NCI-H345 (cell line): Measurements from ENCODE around the gene PTCRA.

ENCODE experiments used
- DNase-seq: peaks from one replicate; lab custom pipeline; 2025; lab: John Stamatoyannopoulos, UW

PTCRA gene

GRCh38 chr6:42904467-42904866, 11.4 kb upstream of the PTCRA start:
- DNase-seq = no peak

GRCh38 chr6:42907336-42907735, 8.5 kb upstream of the PTCRA start:
- DNase-seq = no peak

- no peak for DNase-seq
Measured at GRCh38 chr6:42909835-42910234, 6.0 kb upstream of the PTCRA start.

GRCh38 chr6:42911171-42912021, 4.5 kb upstream of the PTCRA start:
- DNase-seq = no peak

- DNase-seq = no peak
Measured at GRCh38 chr6:42914546-42914945, 1.3 kb upstream of the PTCRA start.

GRCh38 chr6:42916288-42916687, 435 bp downstream of the PTCRA start:
- DNase-seq = no peak

GRCh38 chr6:42921801-42922200, 5.9 kb downstream of the PTCRA start:
- DNase-seq = no peak

- DNase-seq = no peak
Measured at GRCh38 chr6:42923666-42924065, 7.8 kb downstream of the PTCRA start.

- no peak for DNase-seq
Measured at GRCh38 chr6:42925248-42925857, 9.5 kb downstream of the PTCRA start.

- DNase-seq = peak; percentile 96
Measured at GRCh38 chr6:42928986-42929820, 13.3 kb downstream of the PTCRA start, which contains the start of gene CNPY3. Gene CNPY3, plus strand, starts transcription at chr6:42929480. Its CDS starts 91 bp downstream, at chr6:42929571.

- peak; percentile 64 for DNase-seq
Measured at GRCh38 chr6:42929821-42930360, 14.0 kb downstream of the PTCRA start.

- DNase-seq = no peak
Measured at GRCh38 chr6:42932412-42932811, 16.6 kb downstream of the PTCRA start.

- DNase-seq = no peak
Measured at GRCh38 chr6:42933205-42933604, 17.4 kb downstream of the PTCRA start.

GRCh38 chr6:42935322-42935721, 19.5 kb downstream of the PTCRA start:
- DNase-seq = no peak

- no peak for DNase-seq
Measured at GRCh38 chr6:42936398-42936797, 20.5 kb downstream of the PTCRA start.

- no peak for DNase-seq
Measured at GRCh38 chr6:42937548-42938427, 21.9 kb downstream of the PTCRA start.

GRCh38 chr6:42938428-42938796, 22.6 kb downstream of the PTCRA start:
- DNase-seq = no peak

- DNase-seq = no peak
Measured at GRCh38 chr6:42938987-42939809, 23.3 kb downstream of the PTCRA start.

- DNase-seq = no peak
Measured at GRCh38 chr6:42939810-42940167, 23.9 kb downstream of the PTCRA start.

- no peak for DNase-seq
Measured at GRCh38 chr6:42940493-42941045, 24.7 kb downstream of the PTCRA start.
